Activated CD4-positive, alpha-beta T cell treated with anti-CD3 and anti-CD28 coated beads, Interleukin-2, amount 50 U/mL, for 16 hours (primary cell): ENCODE data around the gene AFF3.

ENCODE experiments used
- DNase-seq: peaks from one replicate; pipeline ENCODE4 v3.0.0-alpha.2; 2020

AFF3 gene

GRCh38 chr2:99618579-99619097, 523.8 kb downstream of the AFF3 start:
- DNase-seq: no peak

GRCh38 chr2:99617811-99618210, 524.6 kb downstream of the AFF3 start:
- no peak for DNase-seq

DNA sequence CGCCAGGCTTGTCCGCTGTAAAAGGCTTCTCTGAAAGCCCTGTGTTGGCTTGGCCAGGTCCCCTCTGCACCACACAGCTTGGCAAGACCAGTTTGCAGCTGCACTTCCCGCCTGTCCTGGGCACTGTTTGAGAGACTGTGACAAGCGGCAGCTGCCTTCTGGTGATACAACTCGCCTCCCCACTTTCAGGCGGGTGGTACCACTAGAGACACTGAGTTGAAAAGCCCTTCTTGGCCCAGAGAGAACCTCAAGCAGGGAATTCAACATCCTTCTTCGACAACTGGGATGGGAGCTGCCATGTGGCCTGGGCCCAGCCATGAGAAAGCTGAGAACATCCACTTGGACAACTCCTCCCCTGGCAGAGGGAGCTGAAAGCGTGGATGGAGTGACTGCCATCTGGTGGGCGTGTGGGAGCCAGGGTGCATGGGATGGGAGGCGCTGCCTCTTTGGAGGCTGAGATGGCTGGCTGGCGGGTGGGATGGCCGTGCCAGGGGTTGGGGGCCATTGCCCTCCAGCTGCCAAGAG, 527.1 kb downstream of the AFF3 start:
- no peak for DNase-seq

DNA sequence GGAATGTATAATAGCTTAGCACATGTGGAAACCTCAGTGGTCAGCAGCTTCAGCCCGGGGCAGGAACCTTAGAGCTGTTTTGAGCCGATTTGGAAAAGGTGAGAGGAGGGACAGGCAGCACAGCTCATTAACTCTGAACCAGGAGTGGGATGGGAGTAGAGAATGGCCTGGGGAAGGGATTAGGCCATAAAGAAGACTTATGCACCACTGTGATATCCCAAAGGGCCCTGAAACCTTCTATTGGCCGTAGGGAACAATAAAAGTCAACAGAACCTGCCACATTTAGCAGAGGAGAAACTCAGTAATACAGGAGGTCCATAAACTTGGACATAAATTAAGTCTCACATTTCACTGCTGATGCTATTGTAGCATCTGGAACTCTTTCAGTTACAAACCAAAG, 528.4 kb downstream of the AFF3 start:
- no peak for DNase-seq

DNA sequence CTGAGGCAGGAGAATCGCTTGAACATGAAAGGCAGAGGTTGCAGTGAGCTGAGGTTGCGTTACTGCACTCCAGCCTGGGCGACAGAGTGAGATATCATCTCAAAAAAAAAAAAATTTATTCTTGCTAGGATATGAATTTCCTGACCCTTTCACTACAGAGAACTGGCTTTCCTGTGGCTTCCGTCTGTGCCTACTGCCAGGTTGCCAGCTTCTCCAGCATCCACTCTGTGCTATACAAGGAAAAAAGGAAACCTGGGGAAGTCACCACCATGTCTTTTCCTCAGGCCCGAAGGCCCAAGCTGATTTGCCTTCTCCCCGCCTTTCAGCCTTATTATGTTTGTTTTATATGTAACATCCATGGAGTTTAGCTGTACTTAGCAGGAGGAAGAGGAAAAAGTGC, 530.6 kb downstream of the AFF3 start:
- no peak for DNase-seq

DNA sequence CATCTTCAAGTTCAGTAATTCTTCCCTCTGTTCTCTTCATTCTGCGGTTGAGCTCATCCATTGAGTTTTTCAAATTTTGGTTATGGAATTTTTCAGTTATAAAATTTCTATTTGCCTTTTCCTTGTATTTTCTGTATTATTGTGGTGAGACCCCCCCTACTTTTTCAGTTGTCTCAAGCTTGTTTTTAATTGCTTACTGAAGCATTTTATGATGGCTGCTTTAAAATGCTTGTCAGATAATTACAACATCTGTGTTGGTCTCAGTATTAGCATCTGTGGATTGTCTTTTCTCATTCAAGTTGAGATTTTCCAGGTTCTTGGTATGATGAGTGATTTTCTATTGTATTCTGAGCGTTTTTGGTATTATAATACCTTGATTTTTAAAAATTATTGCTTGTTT, 531.4 kb downstream of the AFF3 start:
- no peak for DNase-seq

DNA sequence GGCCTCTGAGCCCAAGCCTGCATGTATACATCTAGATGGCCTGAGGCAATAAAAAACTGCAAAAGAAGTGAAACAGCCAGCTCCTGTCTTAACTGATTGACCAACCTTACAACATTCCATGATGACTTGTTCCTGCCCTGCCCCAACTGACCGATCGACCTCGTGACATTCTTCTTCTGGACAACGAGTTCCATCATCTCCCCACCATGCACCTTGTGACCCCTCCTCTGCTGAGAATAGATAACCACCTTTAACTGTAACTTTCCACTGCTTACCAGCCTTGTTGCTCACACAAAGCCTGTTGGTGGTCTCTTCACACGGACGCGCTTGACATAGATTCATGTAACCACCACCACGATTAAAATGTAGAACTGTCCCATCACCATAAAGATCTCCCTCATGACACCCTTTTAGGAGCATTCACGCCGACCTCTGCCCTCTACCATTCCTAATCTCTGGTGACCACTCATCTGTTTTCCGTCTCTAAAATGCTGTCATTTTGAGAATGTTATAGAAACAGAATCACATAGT, 532.5 kb downstream of the AFF3 start:
- DNase-seq: no peak

- DNase-seq: no peak
Measured at GRCh38 chr2:99608861-99609260, 533.5 kb downstream of the AFF3 start.

GRCh38 chr2:99607861-99608491, 534.4 kb downstream of the AFF3 start:
- DNase-seq: no peak

GRCh38 chr2:99607454-99607853, 534.9 kb downstream of the AFF3 start:
- no peak for DNase-seq

DNA sequence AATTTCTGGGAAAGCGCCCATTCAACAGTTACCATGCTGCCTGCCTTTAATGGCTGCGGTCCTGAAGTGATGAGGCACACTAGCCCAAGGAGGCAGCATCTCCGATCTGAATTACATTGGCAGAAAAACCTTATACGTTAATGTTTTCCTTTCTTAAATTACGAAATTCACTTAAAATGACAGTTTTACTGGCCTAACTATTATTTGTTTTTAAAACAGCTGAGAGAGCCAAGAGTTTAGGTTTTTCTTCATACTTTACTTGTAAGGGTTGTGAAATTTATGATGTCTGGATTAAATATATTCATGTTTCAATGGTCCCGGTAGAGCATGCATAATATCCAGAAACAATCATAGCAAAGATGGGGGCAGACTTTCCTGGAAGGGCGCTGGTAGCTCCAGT, 537.4 kb downstream of the AFF3 start:
- DNase-seq: no peak

DNA sequence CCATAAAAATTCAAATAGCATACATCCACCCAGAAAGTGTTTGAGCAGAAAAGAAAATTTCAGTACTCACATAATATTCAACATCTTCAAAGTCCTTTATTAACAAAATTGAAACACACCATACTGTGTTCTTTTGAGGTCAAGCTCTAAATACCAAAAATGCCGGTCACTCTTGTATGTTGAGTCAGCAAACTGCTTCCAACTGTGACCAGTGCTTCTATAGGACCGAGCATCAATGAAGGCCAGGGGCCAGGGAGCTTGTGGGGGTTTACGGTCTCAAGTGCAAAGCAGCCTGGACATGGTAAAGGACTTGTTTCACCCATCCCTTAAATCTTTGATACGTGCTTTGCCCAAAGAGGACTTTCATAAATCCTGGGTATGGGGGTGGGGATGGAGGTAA, 539.9 kb downstream of the AFF3 start:
- DNase-seq: no peak

GRCh38 chr2:99600981-99601651, 541.3 kb downstream of the AFF3 start:
- no peak for DNase-seq

DNA sequence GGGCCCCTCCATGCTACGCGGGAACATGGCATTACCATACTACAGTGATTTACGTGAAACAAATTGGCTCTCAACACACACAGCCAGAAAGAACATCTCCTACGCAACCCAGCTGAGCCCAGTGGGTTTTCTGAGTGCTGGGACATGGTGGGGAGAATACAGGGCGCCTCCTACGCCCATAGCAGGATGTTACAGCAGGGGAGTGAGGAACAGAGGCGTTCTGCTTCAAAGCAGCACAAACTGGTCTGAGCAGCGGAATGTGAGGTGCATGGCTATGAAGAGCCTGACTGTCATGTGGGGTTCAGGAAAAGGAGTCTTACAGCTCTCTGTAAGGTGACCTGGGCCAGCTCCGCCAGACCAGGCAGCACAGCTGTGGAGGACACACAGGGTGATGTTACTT, 543.9 kb downstream of the AFF3 start:
- no peak for DNase-seq

DNA sequence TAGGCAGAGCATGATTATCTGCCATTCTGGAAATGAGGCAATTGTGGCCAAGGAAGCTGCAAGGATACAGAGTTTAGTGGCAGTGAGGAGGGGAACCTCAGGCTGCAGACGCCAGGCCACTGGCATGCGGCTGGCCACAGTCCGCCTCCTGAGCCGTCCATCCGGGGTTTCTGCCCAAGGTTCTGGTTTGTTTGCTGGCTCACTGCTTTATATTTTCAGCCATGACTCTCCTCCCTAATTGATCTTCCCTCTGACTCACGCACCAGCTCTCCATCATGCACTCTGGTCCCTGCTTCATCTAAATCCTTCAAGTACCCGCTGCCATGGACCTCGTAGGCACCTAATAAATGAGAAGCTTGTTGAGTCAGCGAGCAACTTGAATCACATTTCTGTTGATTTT, 544.8 kb downstream of the AFF3 start:
- no peak for DNase-seq

- DNase-seq: no peak
Measured at GRCh38 chr2:99595373-99595772, 547.0 kb downstream of the AFF3 start.

- DNase-seq: no peak
Measured at GRCh38 chr2:99593692-99594427, 548.5 kb downstream of the AFF3 start.

GRCh38 chr2:99576775-99577174, 565.6 kb downstream of the AFF3 start:
- no peak for DNase-seq

- DNase-seq: no peak
Measured at GRCh38 chr2:99573634-99574251, 568.6 kb downstream of the AFF3 start.

- no peak for DNase-seq
Measured at GRCh38 chr2:99572373-99573164, 569.8 kb downstream of the AFF3 start.

- no peak for DNase-seq
Measured at GRCh38 chr2:99571954-99572353, 570.4 kb downstream of the AFF3 start.

DNA sequence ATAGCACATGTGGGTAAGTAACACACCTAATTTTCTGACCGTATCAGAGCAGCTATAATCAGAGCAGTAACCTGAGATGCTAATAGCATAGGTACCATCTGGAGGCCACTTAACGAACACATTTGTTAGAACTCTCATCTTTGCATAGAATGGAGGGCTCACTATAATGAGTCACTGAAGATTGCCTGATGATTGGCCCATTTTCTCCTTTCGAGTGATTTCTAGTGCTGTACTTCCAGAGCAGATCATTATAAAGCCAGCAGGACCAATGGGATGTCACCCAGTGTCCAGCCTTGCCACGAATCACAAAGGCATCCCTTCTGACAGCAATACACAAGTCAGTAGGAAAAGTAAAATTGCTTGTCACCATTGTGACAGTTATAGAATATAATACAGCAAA, 570.9 kb downstream of the AFF3 start:
- no peak for DNase-seq
